Dedifferentiated amniotic fluid mesenchymal stem cell (primary cell): ENCODE measurements around the gene NFIX.

Experiments used
- DNase-seq: peaks from one replicate; pipeline ENCODE4 v3.0.0-alpha.2; 2016; ENCODE audit errors: extremely low spot score

NFIX gene

GRCh38 chr19:13104848-13105711 lies 109.8 kb downstream of the NFIX start:
- no peak for DNase-seq

GRCh38 chr19:13109361-13110098 lies 114.3 kb downstream of the NFIX start:
- no peak for DNase-seq

GRCh38 chr19:13110099-13110610 lies 114.9 kb downstream of the NFIX start:
- no peak for DNase-seq

- DNase-seq: no peak
Observed at GRCh38 chr19:13112555-13112954, 117.3 kb downstream of the NFIX start.

GRCh38 chr19:13115936-13116281 lies 120.6 kb downstream of the NFIX start:
- DNase-seq: no peak

GRCh38 chr19:13116282-13117175 lies 121.3 kb downstream of the NFIX start, which contains the start of gene TRMT1:
Gene TRMT1, minus strand, starts transcription at chr19:13116740. Its CDS starts 341 bp downstream, at chr19:13116399.
- DNase-seq: peak; percentile 83

- no peak for DNase-seq
Observed at GRCh38 chr19:13117176-13117771, 122.0 kb downstream of the NFIX start.

GRCh38 chr19:13117772-13118423 lies 122.6 kb downstream of the NFIX start, which contains the start of gene NACC1:
Gene NACC1, plus strand, starts transcription at chr19:13118264. Its CDS starts 16,944 bp downstream, at chr19:13135208.
- DNase-seq: peak; percentile 82

GRCh38 chr19:13118424-13119193 lies 123.3 kb downstream of the NFIX start:
- DNase-seq: no peak

- DNase-seq: no peak
Observed at GRCh38 chr19:13119627-13120026, 124.4 kb downstream of the NFIX start.

GRCh38 chr19:13120031-13120430 lies 124.8 kb downstream of the NFIX start:
- no peak for DNase-seq

- no peak for DNase-seq
Observed at GRCh38 chr19:13120817-13121216, 125.5 kb downstream of the NFIX start.

- DNase-seq: no peak
Observed at GRCh38 chr19:13121551-13122274, 126.4 kb downstream of the NFIX start.

- no peak for DNase-seq
Observed at GRCh38 chr19:13122275-13122878, 127.1 kb downstream of the NFIX start.

- no peak for DNase-seq
Observed at GRCh38 chr19:13122980-13123957, 128.0 kb downstream of the NFIX start.

- DNase-seq: no peak
Observed at GRCh38 chr19:13127051-13127450, 131.8 kb downstream of the NFIX start.

GRCh38 chr19:13127811-13128575 lies 132.7 kb downstream of the NFIX start:
- DNase-seq: no peak
